ENCODE results near the gene WAC. TPM values are rescaled to one million over a fixed set of nuclear protein-coding genes. Genes with fewer than 3 reads are reported as not detected.

Gene WAC
- total RNA-seq, 4 donors from 2014 or later = 55.7 to 83.4 (median 69.6) TPM

- Histone ChIP-seq H3K4me3 (no peak overlapping the region), H3K36me3 (no peaks in the 10 kb centered on the region), H3K9me3 (no peaks in the 10 kb centered on the region), H3K27me3 (no peaks in the 10 kb centered on the region), H3K27ac (peak overlapping the region in 1 of 4 donors; percentile 15), H3K4me1 (peaks cover 59 to 73% of the 10 kb centered on the region in 2 donors)
- ATAC-seq (no peak), DNase-seq (no peak)
- in situ Hi-C loops (cut with MboI; ENCODE audit: low sequenced_read_pairs in 4 of 4) (no loop called here), intact Hi-C loops (cut with DNase I; ENCODE audit: low total_unique reads) (no loop called here)
- TF ChIP-seq CTCF (IDR thresholded peaks at IDR 0.05 in 4 of 5, conservative IDR thresholded peaks at IDR 0.05 in 1 of 5) = no peak
- no peak for TF ChIP-seq POLR2A (IDR thresholded peaks at IDR 0.05)
These were observed 26.1 kb downstream of the WAC start for GRCh38 chr10:28558923-28559508.

GRCh38 chr10:28559618-28560017 is 26.7 kb downstream of the WAC start:
- Histone ChIP-seq H3K27ac (peak overlapping the region in 1 of 4 donors; percentile 15), H3K4me3 (peak overlapping the region in 1 of 4 donors; percentile 4), H3K9me3 (no peaks in the 10 kb centered on the region), H3K4me1 (peaks cover 57 to 73% of the 10 kb centered on the region in 2 donors), H3K27me3 (no peaks in the 10 kb centered on the region), H3K36me3 (no peaks in the 10 kb centered on the region)
- in situ Hi-C loops (cut with MboI; ENCODE audit: low sequenced_read_pairs in 4 of 4) (no loop called here), intact Hi-C loops (cut with DNase I; ENCODE audit: low total_unique reads) (no loop called here)
- ATAC-seq (no peak), DNase-seq (no peak)
- TF ChIP-seq CTCF (IDR thresholded peaks at IDR 0.05 in 4 of 5, conservative IDR thresholded peaks at IDR 0.05 in 1 of 5) (no peak), POLR2A (IDR thresholded peaks at IDR 0.05) (no peak)

- intact Hi-C loops (cut with DNase I; ENCODE audit: low total_unique reads) (no loop called here), in situ Hi-C loops (cut with MboI; ENCODE audit: low sequenced_read_pairs in 4 of 4) (no loop called here)
- H3K4me1 ChIP-seq = peaks cover 56 to 65% of the 10 kb centered on the region in 2 donors
- TF ChIP-seq CTCF (IDR thresholded peaks at IDR 0.05 in 4 of 5, conservative IDR thresholded peaks at IDR 0.05 in 1 of 5) (no peak), POLR2A (IDR thresholded peaks at IDR 0.05) (no peak)
- no peaks in the 10 kb centered on the region for H3K9me3 ChIP-seq
- H3K4me3 ChIP-seq = no peak overlapping the region
- ATAC-seq (no peak), DNase-seq (no peak)
- no peak overlapping the region for H3K27ac ChIP-seq
- H3K27me3 ChIP-seq = no peaks in the 10 kb centered on the region
- H3K36me3 ChIP-seq = no peaks in the 10 kb centered on the region
These were observed 27.7 kb downstream of the WAC start for GRCh38 chr10:28560617-28561016.

GRCh38 chr10:28561531-28561930 is 28.6 kb downstream of the WAC start:
- no peaks in the 10 kb centered on the region for H3K36me3 ChIP-seq
- DNase-seq = no peak
- TF ChIP-seq POLR2A (IDR thresholded peaks at IDR 0.05) (no peak), CTCF (IDR thresholded peaks at IDR 0.05 in 4 of 5, conservative IDR thresholded peaks at IDR 0.05 in 1 of 5) (no peak)
- H3K4me1 ChIP-seq = peaks cover 56 to 66% of the 10 kb centered on the region in 2 donors
- no peak for ATAC-seq
- H3K4me3 ChIP-seq = no peak overlapping the region
- in situ Hi-C loops (cut with MboI; ENCODE audit: low sequenced_read_pairs in 4 of 4) (no loop called here), intact Hi-C loops (cut with DNase I; ENCODE audit: low total_unique reads) (no loop called here)
- no peak overlapping the region for H3K27ac ChIP-seq
- no peaks in the 10 kb centered on the region for H3K9me3 ChIP-seq
- H3K27me3 ChIP-seq = no peaks in the 10 kb centered on the region

- H3K4me3 ChIP-seq = no peak overlapping the region
- no peak for DNase-seq
- intact Hi-C loops (cut with DNase I; ENCODE audit: low total_unique reads) = no loop called here
- no peaks in the 10 kb centered on the region for H3K27me3 ChIP-seq
- peaks cover 55 to 59% of the 10 kb centered on the region in 2 donors for H3K4me1 ChIP-seq
- no peaks in the 10 kb centered on the region for H3K36me3 ChIP-seq
- ATAC-seq = no peak
- in situ Hi-C loops (cut with MboI; ENCODE audit: low sequenced_read_pairs in 4 of 4) = no loop called here
- TF ChIP-seq POLR2A (IDR thresholded peaks at IDR 0.05) (no peak), CTCF (IDR thresholded peaks at IDR 0.05 in 4 of 5, conservative IDR thresholded peaks at IDR 0.05 in 1 of 5) (no peak)
- no peak overlapping the region for H3K27ac ChIP-seq
- no peaks in the 10 kb centered on the region for H3K9me3 ChIP-seq
These were observed 32.0 kb downstream of the WAC start for GRCh38 chr10:28564905-28565304.

Measured in gastrocnemius medialis (tissue), 4 donors.